ENCODE results near the gene THADA.

- TF ChIP-seq CTCF (IDR thresholded peaks at IDR 0.05; ENCODE audit: poor library complexity) = no peak
- TF ChIP-seq EZH2phosphoT487 (IDR thresholded peaks at IDR 0.05; ENCODE audit: low read depth, severe bottlenecking, unreplicated experiment) = no peak
Measured at GRCh38 chr2:43262951-43263350, 332.9 kb downstream of the THADA start.

Measured in hepatocyte (in vitro differentiated cells).